Ovary (tissue), 3 donors: ENCODE measurements around the gene P2RY6.

ENCODE experiments used
- CTCF ChIP-seq, 3 donors: fragments of 450-650 bp in 2 of 3; fragments of 200-600 bp in 1 of 3; IDR thresholded peaks; one replicate each; pipeline versions ENCODE4 v1.5.1 to v1.8.0; 2016 to 2022; ENCODE audit warnings: antibody characterized with exemption in 3 of 3, mild to moderate bottlenecking in 1 of 3
- EP300 ChIP-seq: sonication (generic); formaldehyde crosslinking; IDR thresholded peaks from one replicate; pipeline ENCODE4 v1.6.1; 2017; ENCODE audit warnings: antibody characterized with exemption
- POLR2A ChIP-seq: fragments of 450-650 bp; IDR thresholded peaks from one replicate; pipeline ENCODE4 v1.6.1; 2017; ENCODE audit warnings: antibody characterized with exemption, mild to moderate bottlenecking, moderate library complexity
- donor health status: DM: no; HTN: no; CAD: no.

DNA sequence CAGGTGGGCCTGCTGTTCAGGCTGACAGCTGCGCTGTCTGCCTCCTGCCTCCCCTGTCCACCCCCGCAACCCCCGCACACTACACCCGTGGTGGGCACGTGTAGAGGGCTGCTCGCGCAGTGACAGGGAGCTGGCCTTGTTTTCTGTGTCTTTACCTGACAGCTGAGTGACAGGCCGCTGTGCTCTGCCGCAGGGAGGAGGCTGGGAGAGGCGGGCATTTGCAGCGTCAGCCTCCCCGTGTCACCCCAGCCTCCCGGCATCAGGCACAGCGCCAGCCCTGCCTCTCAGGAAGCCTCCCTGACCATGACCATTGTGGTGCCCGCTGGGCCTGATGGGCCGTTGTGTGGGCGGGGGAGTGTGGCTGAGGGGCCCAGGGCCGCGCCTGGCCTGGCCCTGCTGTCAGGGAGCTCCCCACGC, 72.1 kb downstream of the P2RY6 start:
- TF ChIP-seq CTCF (IDR thresholded peaks at IDR 0.05), result no peak
- TF ChIP-seq POLR2A, result no peak
- TF ChIP-seq EP300, result no peak
